Neural cell (in vitro differentiated cells): Measurements from ENCODE around the gene RELL2.
A peak's percentile ranks its signal among the peaks of the same experiment; 100 is the strongest.

Source experiments
- EP300 ChIP-seq: fragments of 450-650 bp; conservative IDR thresholded peaks from 2 replicates; pipeline ENCODE4 v1.6.1; 2014; ENCODE audit warnings: antibody characterized with exemption, mild to moderate bottlenecking, moderate library complexity; ENCODE audit not compliant: poor library complexity, severe bottlenecking
- MXI1 ChIP-seq: fragments of 450-650 bp; conservative IDR thresholded peaks from 2 replicates; pipeline ENCODE4 v1.6.1; 2014; ENCODE audit warnings: antibody characterized with exemption, mild to moderate bottlenecking; ENCODE audit not compliant: poor library complexity, severe bottlenecking
- POLR2AphosphoS5 ChIP-seq: IDR thresholded peaks from 2 replicates; pipeline ENCODE4 v1.6.1; 2012
- SMC3 ChIP-seq: fragments of 450-650 bp; conservative IDR thresholded peaks from 2 replicates; pipeline ENCODE4 v1.6.1; 2014; ENCODE audit warnings: antibody characterized with exemption, mild to moderate bottlenecking, moderate library complexity; ENCODE audit not compliant: poor library complexity
- TAF1 ChIP-seq: IDR thresholded peaks from 2 replicates; pipeline ENCODE4 v1.6.1; 2012; ENCODE audit warnings: low read depth
- TF ChIP-seq, protein P1 (sequence below): fragments of 450-650 bp; IDR thresholded peaks from 2 replicates; pipeline ENCODE4 v1.5.1; 2014; ENCODE audit warnings: antibody characterized with exemption, mild to moderate bottlenecking, moderate library complexity; ENCODE audit not compliant: poor library complexity, severe bottlenecking
- TF ChIP-seq, protein P2 (sequence below): IDR thresholded peaks from 2 replicates; pipeline ENCODE4 v1.6.1; 2012; ENCODE audit warnings: borderline replicate concordance

GRCh38 chr5:141637123-141637766, 448 bp downstream of the RELL2 start:
- TF ChIP-seq POLR2AphosphoS5 (no peak), EP300 (peak; percentile 24), SMC3 (no peak), TAF1 (peak; percentile 12), MXI1 (peak; percentile 76)
- TF ChIP-seq, protein P1, sequence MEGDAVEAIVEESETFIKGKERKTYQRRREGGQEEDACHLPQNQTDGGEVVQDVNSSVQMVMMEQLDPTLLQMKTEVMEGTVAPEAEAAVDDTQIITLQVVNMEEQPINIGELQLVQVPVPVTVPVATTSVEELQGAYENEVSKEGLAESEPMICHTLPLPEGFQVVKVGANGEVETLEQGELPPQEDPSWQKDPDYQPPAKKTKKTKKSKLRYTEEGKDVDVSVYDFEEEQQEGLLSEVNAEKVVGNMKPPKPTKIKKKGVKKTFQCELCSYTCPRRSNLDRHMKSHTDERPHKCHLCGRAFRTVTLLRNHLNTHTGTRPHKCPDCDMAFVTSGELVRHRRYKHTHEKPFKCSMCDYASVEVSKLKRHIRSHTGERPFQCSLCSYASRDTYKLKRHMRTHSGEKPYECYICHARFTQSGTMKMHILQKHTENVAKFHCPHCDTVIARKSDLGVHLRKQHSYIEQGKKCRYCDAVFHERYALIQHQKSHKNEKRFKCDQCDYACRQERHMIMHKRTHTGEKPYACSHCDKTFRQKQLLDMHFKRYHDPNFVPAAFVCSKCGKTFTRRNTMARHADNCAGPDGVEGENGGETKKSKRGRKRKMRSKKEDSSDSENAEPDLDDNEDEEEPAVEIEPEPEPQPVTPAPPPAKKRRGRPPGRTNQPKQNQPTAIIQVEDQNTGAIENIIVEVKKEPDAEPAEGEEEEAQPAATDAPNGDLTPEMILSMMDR = no peak
- TF ChIP-seq, protein P2, sequence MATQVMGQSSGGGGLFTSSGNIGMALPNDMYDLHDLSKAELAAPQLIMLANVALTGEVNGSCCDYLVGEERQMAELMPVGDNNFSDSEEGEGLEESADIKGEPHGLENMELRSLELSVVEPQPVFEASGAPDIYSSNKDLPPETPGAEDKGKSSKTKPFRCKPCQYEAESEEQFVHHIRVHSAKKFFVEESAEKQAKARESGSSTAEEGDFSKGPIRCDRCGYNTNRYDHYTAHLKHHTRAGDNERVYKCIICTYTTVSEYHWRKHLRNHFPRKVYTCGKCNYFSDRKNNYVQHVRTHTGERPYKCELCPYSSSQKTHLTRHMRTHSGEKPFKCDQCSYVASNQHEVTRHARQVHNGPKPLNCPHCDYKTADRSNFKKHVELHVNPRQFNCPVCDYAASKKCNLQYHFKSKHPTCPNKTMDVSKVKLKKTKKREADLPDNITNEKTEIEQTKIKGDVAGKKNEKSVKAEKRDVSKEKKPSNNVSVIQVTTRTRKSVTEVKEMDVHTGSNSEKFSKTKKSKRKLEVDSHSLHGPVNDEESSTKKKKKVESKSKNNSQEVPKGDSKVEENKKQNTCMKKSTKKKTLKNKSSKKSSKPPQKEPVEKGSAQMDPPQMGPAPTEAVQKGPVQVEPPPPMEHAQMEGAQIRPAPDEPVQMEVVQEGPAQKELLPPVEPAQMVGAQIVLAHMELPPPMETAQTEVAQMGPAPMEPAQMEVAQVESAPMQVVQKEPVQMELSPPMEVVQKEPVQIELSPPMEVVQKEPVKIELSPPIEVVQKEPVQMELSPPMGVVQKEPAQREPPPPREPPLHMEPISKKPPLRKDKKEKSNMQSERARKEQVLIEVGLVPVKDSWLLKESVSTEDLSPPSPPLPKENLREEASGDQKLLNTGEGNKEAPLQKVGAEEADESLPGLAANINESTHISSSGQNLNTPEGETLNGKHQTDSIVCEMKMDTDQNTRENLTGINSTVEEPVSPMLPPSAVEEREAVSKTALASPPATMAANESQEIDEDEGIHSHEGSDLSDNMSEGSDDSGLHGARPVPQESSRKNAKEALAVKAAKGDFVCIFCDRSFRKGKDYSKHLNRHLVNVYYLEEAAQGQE = no peak
